Myocyte (in vitro differentiated cells): Measurements from ENCODE around the gene RAD17. TPM values are rescaled to one million over a fixed set of nuclear protein-coding genes. Genes with fewer than 3 reads are reported as not detected.
"Not testable (repeated sequence)": the region's sequence is repeated elsewhere in the genome, so short reads cannot be mapped to it uniquely, and the experiment has no call there.

Experiments used
- DNase-seq: peaks from one replicate; pipeline ENCODE4 v3.0.0-alpha.2; 2012; ENCODE audit warnings: low read depth
- total RNA-seq: library from RNA; depleted of rRNA; stranded (reverse); fragments of >200 nt; gene quantifications from 2 replicates; pipeline ENCODE4 v1.2.3, GENCODE V29; 2014

Gene RAD17
- total RNA-seq, 1 donor from 2014 or later, result 30.6 TPM

DNA sequence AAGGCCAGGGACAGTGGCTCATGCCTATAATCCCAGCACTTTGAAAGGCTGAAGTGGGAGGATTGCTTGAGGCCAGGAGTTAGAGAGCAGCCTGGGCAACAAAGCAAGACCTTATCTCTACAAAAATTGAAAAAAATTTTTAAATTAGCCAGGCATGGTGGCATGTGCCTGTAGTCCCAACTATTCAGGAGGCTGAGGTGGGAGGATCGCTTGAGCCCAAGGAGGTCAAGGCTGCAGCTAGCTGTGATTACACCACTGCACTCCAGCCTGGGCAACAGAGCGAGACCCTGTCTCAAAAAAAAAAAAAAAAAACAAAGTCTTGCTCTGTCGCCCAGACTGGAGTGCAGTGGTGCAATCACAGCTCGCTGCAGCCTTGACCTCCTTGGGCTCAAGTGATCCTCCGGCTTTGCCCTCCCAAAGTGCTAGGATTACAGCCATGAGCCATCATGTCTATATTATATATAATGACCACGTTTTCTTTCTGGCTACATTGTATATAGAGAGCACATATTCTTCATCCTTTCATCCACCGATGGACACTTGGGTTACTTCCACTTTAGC lies 85.9 kb downstream of the RAD17 start:
- not testable (repeated sequence) for DNase-seq

DNA sequence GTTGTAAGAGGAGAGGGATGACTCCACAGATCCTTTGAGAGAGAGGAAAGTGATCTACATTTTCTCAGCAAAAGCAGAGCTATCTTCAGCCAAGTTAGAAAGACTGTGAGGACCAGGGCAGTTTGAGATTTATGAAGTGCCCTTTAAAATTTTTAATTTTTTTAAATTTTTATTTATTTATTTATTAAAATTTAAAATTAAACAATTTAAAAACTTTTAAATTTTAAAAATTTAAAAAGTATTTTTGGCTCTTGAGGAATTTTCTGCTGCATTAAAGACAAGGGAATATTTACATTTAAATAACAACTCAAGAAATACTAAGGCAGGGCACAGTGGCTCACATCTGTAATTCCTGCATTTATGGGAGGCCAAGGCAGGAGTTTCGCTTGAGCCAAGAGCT lies 92.6 kb downstream of the RAD17 start:
- no peak for DNase-seq

Other genes with a start within 250 kb of the RAD17 start
- gene CCNB1, start 202.7 kb upstream of the RAD17 start, total RNA-seq, result 10.7 and 12.8 TPM in 2 replicates
- gene CENPH, start 180.2 kb upstream of the RAD17 start, total RNA-seq, result 6.5 and 8.3 TPM in 2 replicates
- 21.7 and 24.6 TPM in 2 replicates for gene CDK7, start 134.9 kb upstream of the RAD17 start, total RNA-seq
- 0.67 and 0.83 TPM in 2 replicates for gene CCDC125, start 37.0 kb upstream of the RAD17 start, total RNA-seq
- 20.2 and 28.5 TPM in 2 replicates for gene AK6, start 298 bp upstream of the RAD17 start, total RNA-seq
- 60.5 and 60.9 TPM in 2 replicates for gene TAF9, start 298 bp upstream of the RAD17 start, total RNA-seq
- not detected in 2 replicates for gene MARVELD2, start 45.3 kb downstream of the RAD17 start, total RNA-seq
- gene OCLN, start 123.0 kb downstream of the RAD17 start, total RNA-seq, result 0.10 and 0.40 TPM in 2 replicates
- 29.2 and 31.3 TPM in 2 replicates for gene GTF2H2C, start 190.4 kb downstream of the RAD17 start, total RNA-seq